Spinal cord (tissue), 10 donors: ENCODE data around the gene KLHL22. TPM values are rescaled to one million over a fixed set of nuclear protein-coding genes. Genes with fewer than 3 reads are reported as not detected.

Experiments
- DNase-seq, 6 donors: peaks; one replicate each; pipeline versions ENCODE4 v3.0.0 to v3.0.0-alpha.2; 2013 to 2015; ENCODE audit warnings: low spot score in 6 of 6, low read depth in 4 of 6
- H3K27ac ChIP-seq: one replicate; pipeline ENCODE4 v1.5.1; 2013; ENCODE audit warnings: low read depth, low read length, control low read depth
- H3K27me3 ChIP-seq: one replicate; pipeline ENCODE4 v1.6.1; 2013; ENCODE audit warnings: low read length; ENCODE audit not compliant: control insufficient read depth, insufficient read depth
- H3K36me3 ChIP-seq: one replicate; pipeline ENCODE4 v1.6.1; 2013; ENCODE audit warnings: low read length; ENCODE audit not compliant: control insufficient read depth, insufficient read depth
- H3K4me1 ChIP-seq: one replicate; pipeline ENCODE4 v1.6.1; 2013; ENCODE audit warnings: low read length; ENCODE audit not compliant: control insufficient read depth, insufficient read depth
- H3K4me3 ChIP-seq: one replicate; pipeline ENCODE4 v1.5.1; 2013; ENCODE audit warnings: low read depth, low read length, control low read depth
- H3K9me3 ChIP-seq: one replicate; pipeline ENCODE4 v1.6.1; 2013; ENCODE audit warnings: low read length; ENCODE audit not compliant: control insufficient read depth, insufficient read depth
- WGBS: methylation state at CpG from one replicate; pipeline ENCODE4 v1.1.5; 2013; ENCODE audit warnings: missing lambda C conversion rate; ENCODE audit not compliant: insufficient coverage; 5-methylcytosine and 5-hydroxymethylcytosine counted together
- polyA plus RNA-seq, 2 donors: library from polyadenylated mRNA; unstranded; fragments of 120-200 nt; gene quantifications; one replicate each; pipeline ENCODE4 v1.2.1, GENCODE V29; 2013; ENCODE audit not compliant: insufficient read length in 2 of 2
- total RNA-seq, 2 donors: library from RNA; depleted of rRNA in 1 of 2; stranded (reverse); fragments of 120-200 nt in 1 of 2; fragments of >200 nt in 1 of 2; gene quantifications; one replicate each; pipeline versions ENCODE4 v1.2.3 to v1.2.4, GENCODE V29; 2013 to 2014
- donor health status: healthy.

The KLHL22 gene
- total and polyA plus RNA-seq, 4 donors: 40.8 to 68.4 (median 52.3) TPM

DNA sequence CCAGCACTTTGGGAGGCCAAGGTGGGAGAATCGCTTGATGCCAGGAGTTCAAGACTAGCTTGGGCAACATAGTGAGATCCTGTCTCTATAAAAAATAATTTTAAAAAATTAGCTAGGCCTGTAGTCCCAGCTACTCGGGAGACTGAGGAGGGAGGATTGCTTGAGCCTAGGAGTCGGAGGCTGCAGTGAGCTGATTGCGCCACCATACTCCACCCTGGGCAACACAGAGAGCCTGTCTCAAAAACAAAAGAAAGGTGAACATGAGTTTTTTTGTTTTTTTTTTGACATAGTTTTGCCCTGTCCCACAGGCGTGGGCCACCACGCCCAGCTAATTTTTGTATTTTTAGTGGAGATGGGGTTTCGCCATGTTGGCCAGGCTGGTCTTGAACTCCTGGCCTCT lies 29.5 kb upstream of the KLHL22 start:
- Histone ChIP-seq H3K4me1 (peaks cover 17% of the 10 kb centered on the region), H3K9me3 (no peaks in the 10 kb centered on the region), H3K36me3 (peaks cover 27% of the 10 kb centered on the region), H3K27me3 (no peaks in the 10 kb centered on the region), H3K27ac (no peak overlapping the region), H3K4me3 (no peak overlapping the region)
- 100% methylated on average over 6 of the region's 7 CpGs for WGBS
- no peak for DNase-seq

DNA sequence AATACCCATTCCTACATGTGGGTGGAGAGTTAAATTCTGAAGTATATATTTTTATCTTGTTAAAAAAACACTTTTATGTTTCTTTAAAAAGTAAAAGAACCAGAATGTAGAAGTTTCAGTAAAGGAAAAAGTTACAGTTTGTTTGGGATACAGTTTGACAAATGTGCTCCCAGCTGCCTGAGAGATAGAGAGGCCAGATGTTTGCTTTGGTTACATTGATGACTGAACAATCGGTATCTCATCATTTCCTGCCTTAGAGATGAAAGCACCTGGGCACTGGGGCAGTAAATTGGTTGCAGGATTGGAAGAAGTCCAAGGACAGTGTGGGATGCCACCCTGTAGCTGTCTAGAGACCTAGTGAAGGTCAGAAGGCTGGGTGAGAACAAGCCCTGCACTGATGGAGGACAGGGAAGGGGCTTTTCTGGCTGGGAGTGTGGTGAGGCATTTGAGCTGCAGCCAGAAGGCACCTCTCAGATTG lies 28.4 kb upstream of the KLHL22 start:
- no peak for DNase-seq
- peaks cover 37% of the 10 kb centered on the region for H3K36me3 ChIP-seq
- WGBS: 45% methylated on average over 1 of the region's 1 CpG
- H3K9me3 ChIP-seq: no peaks in the 10 kb centered on the region
- peaks cover 19% of the 10 kb centered on the region for H3K4me1 ChIP-seq
- H3K27me3 ChIP-seq: no peaks in the 10 kb centered on the region
- no peak overlapping the region for H3K4me3 ChIP-seq
- H3K27ac ChIP-seq: no peak overlapping the region

GRCh38 chr22:20523086-20523983 lies 27.7 kb upstream of the KLHL22 start:
- WGBS: 88% methylated on average over 4 of the region's 7 CpGs
- Histone ChIP-seq H3K4me3 (no peak overlapping the region), H3K4me1 (peaks cover 19% of the 10 kb centered on the region), H3K27ac (no peak overlapping the region), H3K36me3 (peaks cover 35% of the 10 kb centered on the region), H3K9me3 (no peaks in the 10 kb centered on the region), H3K27me3 (no peaks in the 10 kb centered on the region)
- no peak for DNase-seq

- Histone ChIP-seq H3K36me3 (peaks cover 37% of the 10 kb centered on the region), H3K4me3 (no peak overlapping the region), H3K27me3 (no peaks in the 10 kb centered on the region), H3K4me1 (peaks cover 19% of the 10 kb centered on the region), H3K9me3 (no peaks in the 10 kb centered on the region), H3K27ac (no peak overlapping the region)
- no peak for DNase-seq
- WGBS: 90% methylated on average over 10 of the region's 11 CpGs
These were observed 26.8 kb upstream of the KLHL22 start for GRCh38 chr22:20522134-20523004.

DNA sequence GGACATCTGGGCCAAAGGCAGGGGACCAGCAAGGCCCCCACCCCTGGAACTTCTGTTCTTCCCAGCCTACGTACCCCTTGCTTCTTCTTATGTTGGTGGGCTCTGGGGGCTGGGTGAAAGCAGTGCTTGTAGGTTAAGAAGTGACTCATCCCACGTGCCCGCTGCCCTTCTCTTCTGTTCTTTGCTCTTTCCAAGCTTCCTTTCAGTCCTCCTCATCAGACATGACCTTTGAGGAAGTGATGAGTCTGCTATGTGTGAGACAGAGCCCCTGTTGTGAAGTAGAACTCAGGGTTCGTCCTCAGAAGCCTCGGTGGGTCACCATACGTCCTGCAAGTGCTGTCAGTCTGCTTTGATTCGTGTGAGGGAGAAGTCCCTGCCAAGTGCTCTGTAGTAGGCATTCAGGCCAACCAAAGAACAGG lies 24.5 kb upstream of the KLHL22 start:
- Histone ChIP-seq H3K27me3 (no peaks in the 10 kb centered on the region), H3K27ac (no peak overlapping the region), H3K4me3 (no peak overlapping the region), H3K9me3 (no peaks in the 10 kb centered on the region), H3K4me1 (peaks cover 11% of the 10 kb centered on the region), H3K36me3 (peaks cover 38% of the 10 kb centered on the region)
- WGBS: 60% methylated on average over 4 of the region's 7 CpGs
- no peak for DNase-seq

GRCh38 chr22:20519558-20519957 lies 24.0 kb upstream of the KLHL22 start:
- WGBS: 100% methylated on average over 1 of the region's 4 CpGs
- Histone ChIP-seq H3K9me3 (no peaks in the 10 kb centered on the region), H3K4me1 (peaks cover 11% of the 10 kb centered on the region), H3K27me3 (no peaks in the 10 kb centered on the region), H3K36me3 (peaks cover 40% of the 10 kb centered on the region), H3K27ac (no peak overlapping the region), H3K4me3 (no peak overlapping the region)
- DNase-seq: no peak

- no peak overlapping the region for H3K4me3 ChIP-seq
- H3K27me3 ChIP-seq: no peaks in the 10 kb centered on the region
- peaks cover 45% of the 10 kb centered on the region for H3K36me3 ChIP-seq
- H3K27ac ChIP-seq: no peak overlapping the region
- no peak for DNase-seq
- 94% methylated on average over 12 of the region's 13 CpGs for WGBS
- peaks cover 11% of the 10 kb centered on the region for H3K4me1 ChIP-seq
- H3K9me3 ChIP-seq: no peaks in the 10 kb centered on the region
These were observed 22.4 kb upstream of the KLHL22 start for GRCh38 chr22:20517841-20518592.

DNA sequence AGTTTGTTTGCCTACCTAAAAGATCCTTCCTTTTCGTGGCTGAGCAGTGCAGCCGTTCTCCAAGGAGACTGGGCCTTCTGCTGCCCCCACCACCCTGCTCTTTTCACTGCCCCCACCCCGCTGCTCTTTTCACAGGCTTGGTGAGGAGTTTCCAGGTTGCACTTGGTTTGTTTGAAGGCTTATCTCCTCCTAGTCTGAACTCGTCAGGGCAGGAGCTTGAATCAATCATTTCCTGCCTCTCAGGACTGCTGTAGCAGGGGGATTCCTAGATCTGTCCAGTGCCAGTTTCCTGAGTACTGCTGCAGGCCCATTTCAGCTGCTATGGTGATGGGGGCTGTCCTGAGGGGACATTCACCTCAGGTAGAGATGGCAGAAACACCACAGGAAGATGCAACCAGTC lies 21.8 kb upstream of the KLHL22 start:
- peaks cover 11% of the 10 kb centered on the region for H3K4me1 ChIP-seq
- H3K4me3 ChIP-seq: no peak overlapping the region
- WGBS: 67% methylated on average over 1 of the region's 4 CpGs
- H3K9me3 ChIP-seq: no peaks in the 10 kb centered on the region
- H3K36me3 ChIP-seq: peaks cover 42% of the 10 kb centered on the region
- DNase-seq: no peak
- no peak overlapping the region for H3K27ac ChIP-seq
- no peaks in the 10 kb centered on the region for H3K27me3 ChIP-seq

DNA sequence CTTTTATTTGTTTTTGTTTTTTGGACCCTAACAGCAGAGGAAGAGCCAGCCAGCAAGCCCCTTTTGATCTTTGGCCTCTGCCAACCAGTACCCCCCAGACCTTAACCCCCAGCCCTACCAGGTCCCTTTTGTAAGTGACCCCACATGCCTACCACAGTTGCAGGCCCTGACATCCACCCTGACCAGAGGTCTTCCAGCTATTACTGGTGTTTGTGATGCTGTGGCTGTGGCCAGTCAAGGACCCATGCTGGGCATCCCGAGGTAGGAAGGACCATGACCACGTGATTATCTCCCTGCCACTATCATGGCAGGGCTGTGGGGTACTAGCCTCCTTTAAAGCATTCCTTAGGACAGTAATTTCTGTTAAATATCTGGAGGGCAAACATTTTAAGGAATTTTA lies 20.8 kb upstream of the KLHL22 start:
- peaks cover 11% of the 10 kb centered on the region for H3K4me1 ChIP-seq
- H3K27ac ChIP-seq: no peak overlapping the region

More for the DNA sequence above, 20.8 kb upstream of the KLHL22 start:
- Histone ChIP-seq H3K4me3 (no peak overlapping the region), H3K9me3 (no peaks in the 10 kb centered on the region), H3K36me3 (peaks cover 42% of the 10 kb centered on the region), H3K27me3 (no peaks in the 10 kb centered on the region)
- DNase-seq: no peak
- 60% methylated on average over 2 of the region's 2 CpGs for WGBS
